ENCODE measurements around the gene GNAT2.

- no peak for TF ChIP-seq POLR2A (IDR thresholded peaks at IDR 0.05)
- no peak for TF ChIP-seq CTCF (IDR thresholded peaks at IDR 0.05)
Measured at GRCh38 chr1:109659997-109660690, 40.7 kb upstream of the GNAT2 start.

Measured in lower leg skin (tissue), 3 donors.